Measurements from ENCODE around the gene IL1R1.

DNA sequence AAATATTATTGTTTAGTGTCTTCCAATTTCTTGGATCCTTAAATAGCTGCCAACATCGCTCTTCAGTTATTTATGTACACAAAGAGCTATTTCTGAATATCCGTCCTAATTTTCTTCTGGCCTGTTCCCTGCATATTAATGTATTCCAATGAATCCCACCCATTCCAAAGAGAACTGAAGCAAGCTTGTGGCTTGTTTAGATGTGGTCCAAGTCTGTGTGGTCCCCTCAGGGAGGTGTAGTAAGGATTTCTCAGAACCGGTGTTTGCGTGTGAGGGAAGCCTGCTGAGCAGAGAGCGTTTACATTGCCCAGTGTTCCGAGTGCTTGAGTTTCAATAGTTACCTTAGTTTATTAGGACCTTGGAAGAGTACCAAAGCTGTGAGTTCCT, 25.1 kb upstream of the IL1R1 start:
- TF ChIP-seq, protein P1, sequence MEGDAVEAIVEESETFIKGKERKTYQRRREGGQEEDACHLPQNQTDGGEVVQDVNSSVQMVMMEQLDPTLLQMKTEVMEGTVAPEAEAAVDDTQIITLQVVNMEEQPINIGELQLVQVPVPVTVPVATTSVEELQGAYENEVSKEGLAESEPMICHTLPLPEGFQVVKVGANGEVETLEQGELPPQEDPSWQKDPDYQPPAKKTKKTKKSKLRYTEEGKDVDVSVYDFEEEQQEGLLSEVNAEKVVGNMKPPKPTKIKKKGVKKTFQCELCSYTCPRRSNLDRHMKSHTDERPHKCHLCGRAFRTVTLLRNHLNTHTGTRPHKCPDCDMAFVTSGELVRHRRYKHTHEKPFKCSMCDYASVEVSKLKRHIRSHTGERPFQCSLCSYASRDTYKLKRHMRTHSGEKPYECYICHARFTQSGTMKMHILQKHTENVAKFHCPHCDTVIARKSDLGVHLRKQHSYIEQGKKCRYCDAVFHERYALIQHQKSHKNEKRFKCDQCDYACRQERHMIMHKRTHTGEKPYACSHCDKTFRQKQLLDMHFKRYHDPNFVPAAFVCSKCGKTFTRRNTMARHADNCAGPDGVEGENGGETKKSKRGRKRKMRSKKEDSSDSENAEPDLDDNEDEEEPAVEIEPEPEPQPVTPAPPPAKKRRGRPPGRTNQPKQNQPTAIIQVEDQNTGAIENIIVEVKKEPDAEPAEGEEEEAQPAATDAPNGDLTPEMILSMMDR (conservative IDR thresholded peaks at IDR 0.05 in 1 of 2, IDR thresholded peaks at IDR 0.05 in 1 of 2; ENCODE audit: extremely low read depth in 1 of 2, insufficient read depth in 1 of 2, low read depth in 1 of 2, low read length in 2 of 2), result no peak
- no peak for TF ChIP-seq EZH2 (IDR thresholded peaks at IDR 0.05; ENCODE audit: borderline replicate concordance, low read length)
